ENCODE measurements around the gene PPM1D.

GRCh38 chr17:60678118-60678444, 78.1 kb downstream of the PPM1D start:
- TF ChIP-seq, protein P1, sequence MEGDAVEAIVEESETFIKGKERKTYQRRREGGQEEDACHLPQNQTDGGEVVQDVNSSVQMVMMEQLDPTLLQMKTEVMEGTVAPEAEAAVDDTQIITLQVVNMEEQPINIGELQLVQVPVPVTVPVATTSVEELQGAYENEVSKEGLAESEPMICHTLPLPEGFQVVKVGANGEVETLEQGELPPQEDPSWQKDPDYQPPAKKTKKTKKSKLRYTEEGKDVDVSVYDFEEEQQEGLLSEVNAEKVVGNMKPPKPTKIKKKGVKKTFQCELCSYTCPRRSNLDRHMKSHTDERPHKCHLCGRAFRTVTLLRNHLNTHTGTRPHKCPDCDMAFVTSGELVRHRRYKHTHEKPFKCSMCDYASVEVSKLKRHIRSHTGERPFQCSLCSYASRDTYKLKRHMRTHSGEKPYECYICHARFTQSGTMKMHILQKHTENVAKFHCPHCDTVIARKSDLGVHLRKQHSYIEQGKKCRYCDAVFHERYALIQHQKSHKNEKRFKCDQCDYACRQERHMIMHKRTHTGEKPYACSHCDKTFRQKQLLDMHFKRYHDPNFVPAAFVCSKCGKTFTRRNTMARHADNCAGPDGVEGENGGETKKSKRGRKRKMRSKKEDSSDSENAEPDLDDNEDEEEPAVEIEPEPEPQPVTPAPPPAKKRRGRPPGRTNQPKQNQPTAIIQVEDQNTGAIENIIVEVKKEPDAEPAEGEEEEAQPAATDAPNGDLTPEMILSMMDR (conservative IDR thresholded peaks at IDR 0.05; ENCODE audit: low read length) = no peak
- no peak for TF ChIP-seq EZH2phosphoT487 (IDR thresholded peaks at IDR 0.05; ENCODE audit: borderline replicate concordance)

All from Loucy (cell line).